T1000 (cell line): ENCODE results near the gene TRRAP.

Experiments
- DNase-seq: peaks from one replicate; lab custom pipeline; 2025; ENCODE audit warnings: mixed read lengths; lab: John Stamatoyannopoulos, UW

The TRRAP gene

GRCh38 chr7:99006739-99007424, 128.6 kb downstream of the TRRAP start:
- DNase-seq: no peak

GRCh38 chr7:99008181-99008631, 129.9 kb downstream of the TRRAP start:
- DNase-seq: no peak

- no peak for DNase-seq
Observed at GRCh38 chr7:99008921-99009530, 130.7 kb downstream of the TRRAP start.

GRCh38 chr7:99010281-99010680, 131.9 kb downstream of the TRRAP start:
- DNase-seq: no peak

- no peak for DNase-seq
Observed at GRCh38 chr7:99011341-99011705, 133.0 kb downstream of the TRRAP start.

GRCh38 chr7:99011706-99012404, 133.5 kb downstream of the TRRAP start:
- no peak for DNase-seq

- DNase-seq: no peak
Observed at GRCh38 chr7:99012722-99013121, 134.4 kb downstream of the TRRAP start.

GRCh38 chr7:99013266-99014112, 135.2 kb downstream of the TRRAP start:
- DNase-seq: no peak

GRCh38 chr7:99014113-99014985, 136.0 kb downstream of the TRRAP start:
- no peak for DNase-seq

- DNase-seq: no peak
Observed at GRCh38 chr7:99016196-99016595, 137.9 kb downstream of the TRRAP start.

GRCh38 chr7:99019523-99020412, 141.4 kb downstream of the TRRAP start:
- DNase-seq: no peak

- DNase-seq: no peak
Observed at GRCh38 chr7:99020413-99020715, 142.0 kb downstream of the TRRAP start.

GRCh38 chr7:99021941-99022560, 143.7 kb downstream of the TRRAP start:
- no peak for DNase-seq

- no peak for DNase-seq
Observed at GRCh38 chr7:99024066-99024465, 145.7 kb downstream of the TRRAP start.

GRCh38 chr7:99027241-99027640, 148.9 kb downstream of the TRRAP start:
- no peak for DNase-seq

GRCh38 chr7:99027841-99028240, 149.5 kb downstream of the TRRAP start:
- no peak for DNase-seq

- DNase-seq: no peak
Observed at GRCh38 chr7:99028261-99028973, 150.1 kb downstream of the TRRAP start.

GRCh38 chr7:99029466-99030435, 151.4 kb downstream of the TRRAP start:
- no peak for DNase-seq
